SW 1271 (cell line): ENCODE data around the gene MYO15B.

Experiments used
- DNase-seq, 2 experiments: peaks; one replicate each; lab custom pipeline; 2025; lab: John Stamatoyannopoulos, UW

MYO15B gene

DNA sequence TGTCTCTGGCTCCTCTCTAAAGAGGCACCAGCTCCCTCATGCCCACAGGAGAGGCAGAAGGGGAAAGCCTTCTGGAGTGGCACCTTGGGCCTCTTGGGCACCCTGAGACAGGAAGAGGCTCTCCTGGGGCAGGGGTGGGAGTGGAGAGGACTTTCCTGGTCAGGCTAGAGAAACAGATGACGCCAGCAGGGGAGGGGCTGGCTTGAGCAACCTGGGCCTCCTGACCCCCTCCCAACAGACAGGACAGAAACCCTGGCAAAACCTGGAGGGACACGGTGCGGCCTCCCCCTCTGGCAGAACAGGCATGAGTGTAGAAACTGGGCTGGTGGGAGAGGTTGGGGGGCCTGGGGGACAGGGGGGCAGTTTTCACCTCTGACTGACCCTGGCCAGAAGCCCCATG lies 51.7 kb downstream of the MYO15B start:
- DNase-seq, result no peak

DNA sequence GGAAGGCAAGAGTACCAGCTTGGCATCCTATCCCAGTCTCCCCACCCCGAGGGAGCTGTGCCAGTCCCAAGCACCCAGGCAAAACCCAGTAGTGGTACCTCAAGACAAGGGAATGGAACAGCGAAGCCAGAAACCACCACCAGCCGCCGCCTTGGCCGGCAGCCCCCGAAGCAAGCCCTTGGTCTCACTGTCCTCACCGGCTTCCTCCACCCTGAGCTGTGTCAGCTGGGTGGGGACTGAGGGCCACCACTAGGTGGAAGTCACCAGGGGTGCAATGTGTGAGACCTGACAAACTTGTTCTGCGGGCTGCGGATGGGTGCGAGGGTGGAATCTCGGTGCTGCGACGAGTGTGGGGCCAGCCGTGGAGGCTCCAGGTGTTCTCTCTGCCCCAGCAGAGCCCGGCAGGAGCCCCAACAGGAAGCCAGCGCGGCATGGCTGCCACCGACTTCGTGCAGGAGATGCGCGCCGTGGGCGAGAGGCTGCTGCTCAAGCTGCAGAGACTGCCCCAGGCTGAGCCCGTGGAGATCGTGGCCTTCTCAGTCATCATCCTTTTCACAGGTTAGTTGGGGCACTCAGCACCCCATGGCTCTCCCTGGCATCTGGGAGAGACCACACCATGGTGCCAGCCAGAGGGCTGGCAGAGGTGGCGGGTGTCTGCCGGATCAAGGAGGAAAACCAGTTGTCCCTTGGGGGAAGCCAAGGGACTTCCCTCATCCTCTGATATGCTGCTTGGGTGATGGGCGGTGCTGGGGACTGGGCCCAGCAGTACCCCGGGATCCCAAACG lies 52.4 kb downstream of the MYO15B start:
- DNase-seq, result no peak

- no peak for DNase-seq
Observed at GRCh38 chr17:75640556-75641119, 53.0 kb downstream of the MYO15B start.

GRCh38 chr17:75641343-75641742 lies 53.7 kb downstream of the MYO15B start:
- DNase-seq, result no peak

DNA sequence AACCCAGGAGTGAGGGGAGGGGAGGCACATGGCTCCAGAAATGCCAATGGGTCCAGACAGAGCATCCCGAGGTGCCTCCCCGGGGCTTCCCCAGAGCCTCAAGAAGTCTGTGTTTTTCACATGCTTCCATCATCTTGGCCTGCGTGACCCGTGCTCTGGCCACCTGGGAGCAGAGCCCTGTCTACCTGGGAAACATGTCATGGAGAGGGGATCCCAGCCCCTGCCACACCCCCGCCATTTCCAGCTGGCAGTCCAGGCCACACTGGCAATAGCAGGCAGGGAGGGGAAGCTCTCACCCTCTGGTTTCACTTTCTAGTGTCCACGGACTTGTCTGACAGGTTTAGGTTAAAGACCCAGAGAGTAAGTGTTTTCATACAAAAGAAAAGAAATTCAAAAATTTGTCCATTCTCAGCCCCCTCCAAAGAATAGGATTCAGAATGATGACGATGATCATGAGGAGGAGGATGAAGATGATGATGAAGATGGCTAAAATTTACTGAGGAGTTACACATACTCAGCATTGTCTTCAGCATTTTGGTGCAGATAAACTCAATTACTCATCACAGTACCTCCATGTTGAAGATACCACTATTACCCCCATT lies 54.7 kb downstream of the MYO15B start:
- no peak for DNase-seq

DNA sequence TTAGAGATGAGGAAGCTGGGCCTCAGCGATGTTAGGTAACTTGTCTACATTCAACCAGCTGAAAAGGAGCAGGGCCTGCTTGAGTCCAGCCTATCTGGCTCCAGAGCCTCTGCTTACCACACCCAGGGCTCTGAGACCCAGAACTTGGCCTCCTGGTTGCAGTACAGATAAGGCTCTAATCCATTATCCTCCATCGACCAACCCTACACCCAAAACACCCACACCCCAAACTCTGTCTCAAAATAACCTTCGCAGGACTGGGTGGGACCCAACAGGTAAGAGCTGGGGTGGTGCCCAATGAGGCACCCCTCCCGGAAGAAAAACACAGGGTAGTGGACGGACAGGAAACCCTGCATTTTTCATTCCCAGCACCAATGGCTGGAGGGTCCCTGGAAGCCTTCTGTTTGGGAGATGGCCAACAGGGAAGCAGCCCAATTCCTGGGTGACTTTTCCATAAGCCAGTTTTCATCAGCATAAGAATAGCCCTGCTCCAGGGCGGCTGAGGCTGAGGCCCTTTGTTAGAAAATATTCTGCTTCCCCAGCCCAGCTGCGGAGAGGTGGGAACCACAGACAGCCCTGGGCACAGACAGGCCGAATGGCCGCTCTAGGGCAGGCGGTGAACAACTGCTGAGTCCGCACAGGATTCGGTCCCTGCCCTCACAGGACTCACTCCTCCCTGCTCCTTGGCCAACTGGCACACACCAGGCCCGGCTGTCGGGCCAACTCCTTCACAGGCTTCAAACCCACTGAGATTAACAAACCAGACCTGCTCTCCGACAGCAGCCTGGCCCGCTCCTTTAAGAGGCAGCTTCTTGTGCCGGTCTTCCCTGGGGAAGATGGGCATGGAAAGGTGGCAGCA lies 55.4 kb downstream of the MYO15B start:
- no peak for DNase-seq

GRCh38 chr17:75643643-75644017 lies 56.0 kb downstream of the MYO15B start:
- no peak for DNase-seq

GRCh38 chr17:75645501-75645888 lies 57.9 kb downstream of the MYO15B start:
- no peak for DNase-seq

DNA sequence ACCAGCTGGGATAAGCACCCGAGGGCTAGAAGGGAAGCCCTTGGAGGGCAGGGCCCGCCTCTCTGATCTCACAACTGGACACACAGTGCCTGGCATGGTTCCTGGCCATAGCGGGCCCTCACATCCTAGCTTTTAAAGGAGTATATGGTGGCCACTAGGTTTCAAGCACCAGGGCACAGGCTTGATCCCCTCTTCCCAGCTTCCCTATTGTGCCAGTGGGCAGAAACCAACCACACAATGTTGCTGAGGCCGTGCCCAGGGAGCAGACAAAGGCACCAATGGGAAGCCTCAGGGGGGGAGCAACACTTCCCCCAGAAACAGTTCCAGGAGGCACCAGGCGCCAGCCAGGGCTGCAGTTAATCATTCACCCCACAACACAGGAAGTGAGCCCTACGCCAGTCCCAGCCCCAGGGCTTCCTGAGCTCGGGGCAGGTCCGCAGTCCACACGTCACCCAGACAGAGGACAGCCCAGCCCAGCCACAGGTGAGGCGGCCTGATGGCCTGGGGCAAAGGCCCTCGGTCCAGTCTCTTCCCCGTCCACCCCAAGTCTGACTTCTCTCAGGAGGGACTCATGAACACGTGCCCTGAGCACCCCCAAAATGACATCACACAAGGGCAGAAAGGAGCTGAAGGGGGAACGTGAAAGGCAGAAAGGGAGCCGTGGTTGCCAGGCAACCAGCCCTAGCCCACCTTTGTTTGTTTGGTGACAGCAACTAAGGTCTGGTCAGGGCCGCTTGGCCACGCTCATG lies 58.5 kb downstream of the MYO15B start:
- DNase-seq, result no peak

GRCh38 chr17:75646638-75646992 lies 59.0 kb downstream of the MYO15B start:
- no peak for DNase-seq

DNA sequence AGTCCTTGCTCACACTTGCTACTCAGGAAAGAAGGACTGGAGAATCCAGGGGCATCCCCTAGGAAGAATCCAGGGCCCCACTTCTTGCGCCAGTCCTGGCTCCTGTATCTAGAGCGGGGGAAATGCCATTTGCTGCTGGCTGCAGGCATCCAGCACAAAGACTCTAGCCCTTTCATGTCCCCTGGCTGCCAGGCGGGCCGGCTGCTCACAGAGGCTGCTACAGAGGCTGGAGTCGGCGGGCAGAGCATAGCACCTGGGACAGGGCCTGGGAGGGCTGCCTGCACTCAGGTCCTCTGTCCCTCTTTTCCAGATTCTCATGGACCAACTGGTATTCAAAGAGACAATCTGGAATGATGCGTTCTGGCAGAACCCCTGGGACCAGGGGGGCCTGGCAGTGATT lies 59.5 kb downstream of the MYO15B start:
- no peak for DNase-seq

- no peak for DNase-seq
Observed at GRCh38 chr17:75647921-75648320, 60.3 kb downstream of the MYO15B start.

DNA sequence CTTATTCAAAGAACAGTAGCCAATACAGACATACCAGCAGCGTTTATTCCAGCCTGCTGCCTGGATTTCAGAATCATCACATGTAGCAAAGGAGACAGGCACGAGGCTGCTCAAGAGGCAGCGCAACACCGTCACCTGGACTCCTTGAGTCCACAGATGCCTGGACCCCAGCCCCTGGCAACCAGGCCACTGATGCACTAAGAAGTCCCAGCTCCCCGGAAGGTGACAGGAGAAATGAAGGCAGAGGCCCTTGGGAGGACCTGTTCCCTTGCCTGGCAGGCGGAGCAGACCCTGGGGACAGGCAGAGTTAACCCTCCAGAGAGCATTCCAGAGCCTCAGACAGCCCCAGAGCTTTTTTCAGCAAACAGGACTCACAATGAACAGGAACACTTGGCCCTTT lies 62.1 kb downstream of the MYO15B start:
- DNase-seq, result no peak

DNA sequence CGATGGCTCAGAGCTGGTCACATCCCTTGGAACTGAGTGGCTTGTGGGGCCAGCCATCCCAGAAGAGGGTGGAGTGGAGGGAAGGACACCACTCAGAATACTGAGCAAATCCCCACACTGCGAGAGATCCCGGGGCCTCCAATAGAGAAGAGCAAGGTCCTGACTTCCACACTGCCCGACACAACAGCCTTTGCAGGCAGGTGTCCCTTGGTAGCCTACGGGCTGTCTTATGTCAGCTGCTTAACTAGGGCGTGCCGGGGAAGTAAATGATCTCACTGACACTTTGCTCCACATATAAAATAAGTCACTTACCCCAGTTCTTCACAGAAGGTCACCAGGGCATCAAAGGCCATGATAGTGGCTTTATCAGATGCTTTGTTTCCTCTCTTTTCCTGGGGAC lies 63.3 kb downstream of the MYO15B start:
- no peak for DNase-seq

DNA sequence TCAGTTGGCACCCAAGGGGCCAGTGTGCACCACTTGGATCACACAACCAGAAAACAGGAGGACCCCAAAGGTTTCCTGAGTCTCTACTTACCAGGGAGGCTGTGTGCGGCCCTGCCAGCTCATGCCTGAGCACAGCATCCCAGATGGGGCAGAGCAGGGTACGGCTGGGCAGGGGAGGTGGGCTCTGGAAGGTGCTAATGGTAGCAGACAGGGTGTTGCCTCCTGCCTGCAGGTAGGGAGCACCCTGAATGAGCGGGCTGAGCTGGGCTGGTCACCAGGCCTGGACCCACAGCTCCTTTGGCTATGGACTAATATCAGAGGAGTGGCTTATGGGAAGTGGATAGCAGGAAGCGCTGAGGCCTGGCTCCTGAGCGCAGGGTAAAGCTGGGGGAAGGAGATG lies 64.7 kb downstream of the MYO15B start:
- no peak for DNase-seq

- no peak for DNase-seq
Observed at GRCh38 chr17:75652934-75653549, 65.4 kb downstream of the MYO15B start.

DNA sequence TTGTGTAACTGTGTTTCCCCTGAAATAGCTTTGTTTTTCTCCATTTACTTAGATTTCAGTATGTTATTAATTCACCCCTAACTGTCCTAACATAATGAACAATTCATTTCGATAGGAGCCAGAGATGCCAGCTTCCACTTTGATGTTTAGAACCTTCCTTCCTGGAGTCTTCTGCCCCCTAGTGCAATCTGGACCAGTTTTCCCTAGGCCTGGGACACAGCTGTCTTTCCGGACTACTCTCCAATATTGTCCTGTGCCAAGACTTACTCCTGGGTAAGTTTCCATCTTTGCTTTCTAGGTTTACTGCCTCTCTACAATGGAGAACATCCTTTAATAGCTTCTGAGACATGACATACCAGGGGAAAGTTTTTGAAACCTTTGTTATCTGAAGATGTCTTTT lies 66.6 kb downstream of the MYO15B start:
- DNase-seq, result no peak

DNA sequence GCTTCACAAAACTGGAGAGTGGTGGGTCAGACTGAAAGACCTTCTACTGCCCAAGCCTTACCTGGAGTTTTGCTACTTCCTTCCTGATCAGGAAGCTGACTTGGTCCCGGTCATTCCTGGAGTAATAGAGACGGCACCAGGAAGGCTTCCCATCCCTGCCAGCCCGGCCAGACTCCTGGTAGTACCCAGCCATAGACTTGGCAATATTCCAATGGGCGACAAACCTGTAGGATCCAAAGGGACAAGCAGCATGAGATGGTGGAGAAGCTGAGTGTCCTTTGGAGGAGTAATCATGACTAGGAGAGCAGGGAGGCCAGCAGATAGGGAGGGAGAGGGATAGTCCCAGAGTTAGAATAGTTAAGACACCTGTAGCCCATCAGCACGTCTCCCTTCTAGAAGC lies 70.6 kb downstream of the MYO15B start:
- DNase-seq, result no peak

DNA sequence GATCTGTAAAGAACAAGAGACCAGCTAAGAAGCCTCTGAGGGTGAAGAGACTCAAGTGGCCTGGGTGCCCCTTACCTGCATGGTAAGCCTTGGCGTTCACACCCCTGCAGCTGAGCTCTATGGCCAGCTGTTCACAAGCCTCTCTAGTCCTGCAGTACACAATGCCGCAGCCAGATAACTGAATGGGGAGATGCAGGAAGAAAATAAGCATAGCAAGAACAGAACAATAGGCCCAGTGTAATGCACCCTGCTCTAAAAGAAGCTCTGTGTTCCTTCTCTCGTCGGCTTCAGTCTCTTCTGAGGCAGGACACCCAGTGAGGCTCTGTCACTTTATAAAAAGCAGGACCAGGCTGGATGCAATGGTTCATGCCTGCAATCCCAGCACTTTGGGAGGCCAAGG lies 73.9 kb downstream of the MYO15B start:
- DNase-seq, result no peak

DNA sequence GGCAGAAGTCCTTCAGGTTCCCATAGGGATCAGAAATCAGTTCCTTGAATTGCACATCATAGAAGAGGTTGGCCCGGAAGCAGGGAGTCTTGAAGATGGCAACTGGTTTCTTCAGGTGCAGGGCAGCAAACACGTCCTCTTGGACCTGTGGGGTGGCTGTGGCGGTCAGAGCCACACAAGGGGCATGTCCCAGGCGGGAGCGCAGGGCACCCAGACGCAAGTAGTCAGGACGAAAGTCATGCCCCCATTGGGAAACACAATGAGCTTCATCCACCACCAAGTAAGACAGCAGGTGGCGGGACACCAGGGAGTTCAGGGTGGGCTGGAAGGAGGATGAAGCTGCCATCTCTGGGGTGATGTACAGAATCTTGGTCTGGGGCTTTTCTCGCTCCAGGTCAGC lies 74.9 kb downstream of the MYO15B start:
- no peak for DNase-seq

- DNase-seq, result no peak
Observed at GRCh38 chr17:75664099-75664549, 76.5 kb downstream of the MYO15B start.

- no peak for DNase-seq
Observed at GRCh38 chr17:75665981-75666380, 78.4 kb downstream of the MYO15B start.
